Superior temporal gyrus (tissue), 1 donor: Measurements from ENCODE around the gene OR8D1.

Experiments used
- DNase-seq: peaks from one replicate; pipeline ENCODE4 v3.0.0-alpha.2; 2016; ENCODE audit errors: extremely low spot score

The OR8D1 gene

GRCh38 chr11:124313849-124314248 is at the start of gene OR8D1:
TSS of gene OR8D1 (minus strand) at chr11:124313949. CDS start at chr11:124310766, 3,183 bp downstream.
- DNase-seq, result no peak

- DNase-seq, result peak; percentile 14
Observed at GRCh38 chr11:124359566-124359965, 45.8 kb upstream of the OR8D1 start.

- no peak for DNase-seq
Observed at GRCh38 chr11:124346311-124346955, 32.7 kb upstream of the OR8D1 start.

- no peak for DNase-seq
Observed at GRCh38 chr11:124344346-124344745, 30.6 kb upstream of the OR8D1 start.

GRCh38 chr11:124340142-124340447 is 26.3 kb upstream of the OR8D1 start:
- no peak for DNase-seq

- DNase-seq, result no peak
Observed at GRCh38 chr11:124339396-124340141, 25.8 kb upstream of the OR8D1 start.

GRCh38 chr11:124331873-124332272 is 18.1 kb upstream of the OR8D1 start:
- no peak for DNase-seq

- peak; percentile 27 for DNase-seq
Observed at GRCh38 chr11:124329787-124330478, 16.2 kb upstream of the OR8D1 start.

- no peak for DNase-seq
Observed at GRCh38 chr11:124327775-124328174, 14.0 kb upstream of the OR8D1 start.

- no peak for DNase-seq
Observed at GRCh38 chr11:124322356-124322755, 8.6 kb upstream of the OR8D1 start.

GRCh38 chr11:124320097-124320496 is 6.3 kb upstream of the OR8D1 start, which contains the start of gene OR8D2:
TSS of gene OR8D2 (minus strand) at chr11:124320197. CDS start at chr11:124320197, 0 bp downstream.
- no peak for DNase-seq

GRCh38 chr11:124315052-124315451 is 1.3 kb upstream of the OR8D1 start:
- no peak for DNase-seq

- no peak for DNase-seq
Observed at GRCh38 chr11:124313131-124313530, 618 bp downstream of the OR8D1 start.

- no peak for DNase-seq
Observed at GRCh38 chr11:124311670-124312069, 2.1 kb downstream of the OR8D1 start.

- no peak for DNase-seq
Observed at GRCh38 chr11:124311269-124311668, 2.5 kb downstream of the OR8D1 start.

- no peak for DNase-seq
Observed at GRCh38 chr11:124310721-124311120, 3.0 kb downstream of the OR8D1 start.

GRCh38 chr11:124307093-124307492 is 6.7 kb downstream of the OR8D1 start:
- no peak for DNase-seq

- no peak for DNase-seq
Observed at GRCh38 chr11:124302347-124303125, 11.2 kb downstream of the OR8D1 start.

- peak; percentile 20 for DNase-seq
Observed at GRCh38 chr11:124301548-124301947, 12.2 kb downstream of the OR8D1 start.

- no peak for DNase-seq
Observed at GRCh38 chr11:124297921-124298320, 15.8 kb downstream of the OR8D1 start.

- no peak for DNase-seq
Observed at GRCh38 chr11:124296016-124296415, 17.7 kb downstream of the OR8D1 start.

- no peak for DNase-seq
Observed at GRCh38 chr11:124294687-124295086, 19.1 kb downstream of the OR8D1 start.
